ENCODE results near the gene CCBE1. TPM values are rescaled to one million over a fixed set of nuclear protein-coding genes. Genes with fewer than 3 reads are reported as not detected.
"Not testable (repeated sequence)": the region's sequence is repeated elsewhere in the genome, so short reads cannot be mapped to it uniquely, and the experiment has no call there.

The CCBE1 gene
- total and polyA plus RNA-seq, 12 donors = 4.8 to 56.8 (median 26.4) TPM

DNA sequence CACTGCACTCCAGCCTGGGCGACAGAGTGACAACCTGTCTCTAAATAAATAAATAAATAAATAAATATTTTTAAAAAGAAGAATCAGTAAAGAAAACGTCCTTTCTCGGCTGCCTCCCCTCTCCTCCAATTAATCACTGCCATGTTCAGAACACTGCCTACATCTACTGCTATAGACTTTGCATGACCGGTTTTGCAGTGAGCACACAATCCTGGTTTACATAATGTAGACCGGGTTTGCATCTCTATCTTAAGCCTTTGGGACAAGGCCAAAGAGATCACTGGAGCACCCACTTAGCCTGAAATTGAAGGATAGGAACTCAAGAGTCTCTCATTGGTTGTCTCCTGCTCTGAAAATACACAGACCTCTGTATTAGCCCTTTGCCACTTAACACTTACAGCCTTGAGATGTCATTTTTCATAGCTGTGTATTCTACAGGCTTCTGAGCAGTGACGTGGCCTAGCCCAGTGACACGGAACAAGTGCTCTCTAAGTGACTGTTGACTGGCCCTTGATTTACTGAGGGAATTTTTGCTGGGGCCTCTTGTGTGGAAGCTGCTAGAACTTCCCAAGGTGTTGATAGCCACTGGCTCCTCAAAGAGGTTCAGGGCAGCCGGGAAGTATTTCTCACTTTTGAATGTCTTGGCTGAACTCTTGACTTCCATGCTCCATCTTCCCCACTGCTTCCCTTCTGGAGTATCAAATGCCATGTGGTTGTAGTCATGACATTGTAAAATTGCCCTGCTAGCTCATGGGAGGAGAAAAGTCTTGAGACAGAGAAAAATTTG, 45.3 kb upstream of the CCBE1 start:
- H3K9me3 ChIP-seq (replicated peaks in 1 of 3) = peaks cover 0 to 5% (median 0%) of the 10 kb centered on the region in 3 donors
- 69 to 89% (median 82%) methylated on average over 8 of the region's 8 CpGs for WGBS, 4 donors
- TF ChIP-seq, protein P1, sequence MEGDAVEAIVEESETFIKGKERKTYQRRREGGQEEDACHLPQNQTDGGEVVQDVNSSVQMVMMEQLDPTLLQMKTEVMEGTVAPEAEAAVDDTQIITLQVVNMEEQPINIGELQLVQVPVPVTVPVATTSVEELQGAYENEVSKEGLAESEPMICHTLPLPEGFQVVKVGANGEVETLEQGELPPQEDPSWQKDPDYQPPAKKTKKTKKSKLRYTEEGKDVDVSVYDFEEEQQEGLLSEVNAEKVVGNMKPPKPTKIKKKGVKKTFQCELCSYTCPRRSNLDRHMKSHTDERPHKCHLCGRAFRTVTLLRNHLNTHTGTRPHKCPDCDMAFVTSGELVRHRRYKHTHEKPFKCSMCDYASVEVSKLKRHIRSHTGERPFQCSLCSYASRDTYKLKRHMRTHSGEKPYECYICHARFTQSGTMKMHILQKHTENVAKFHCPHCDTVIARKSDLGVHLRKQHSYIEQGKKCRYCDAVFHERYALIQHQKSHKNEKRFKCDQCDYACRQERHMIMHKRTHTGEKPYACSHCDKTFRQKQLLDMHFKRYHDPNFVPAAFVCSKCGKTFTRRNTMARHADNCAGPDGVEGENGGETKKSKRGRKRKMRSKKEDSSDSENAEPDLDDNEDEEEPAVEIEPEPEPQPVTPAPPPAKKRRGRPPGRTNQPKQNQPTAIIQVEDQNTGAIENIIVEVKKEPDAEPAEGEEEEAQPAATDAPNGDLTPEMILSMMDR (IDR thresholded peaks at IDR 0.05) = no peak
- TF ChIP-seq POLR2A (IDR thresholded peaks at IDR 0.05) = no peak
- intact Hi-C loops (cut with DNase I) = no loop called here
- no peaks in the 10 kb centered on the region for H3K4me1 ChIP-seq (replicated peaks in 1 of 2)
- no peaks in the 10 kb centered on the region for H3K27me3 ChIP-seq
- no peak for DNase-seq
- H3K36me3 ChIP-seq (replicated peaks in 1 of 2) = no peaks in the 10 kb centered on the region
- H3K4me3 ChIP-seq = no peak overlapping the region
- H3K27ac ChIP-seq = no peak overlapping the region

DNA sequence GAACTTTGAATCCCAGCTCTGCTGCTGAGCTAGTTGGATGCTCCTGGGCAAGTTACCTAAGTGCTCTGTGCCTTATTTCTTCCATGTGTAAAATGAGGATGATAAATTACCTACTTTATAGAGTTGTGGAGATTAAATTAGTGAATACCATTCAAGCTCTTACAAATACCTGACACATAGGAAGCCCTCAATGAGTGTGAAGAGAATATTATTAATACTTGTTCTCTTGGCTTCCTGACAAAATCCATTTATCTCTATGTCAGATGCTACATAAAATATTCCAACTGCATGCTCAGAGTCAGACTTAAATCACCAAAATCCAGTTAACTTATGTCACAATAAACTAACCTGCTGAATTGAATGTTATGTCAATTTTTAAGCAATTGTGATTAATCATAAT, 42.9 kb upstream of the CCBE1 start:
- intact Hi-C loops (cut with DNase I) = no loop called here
- Histone ChIP-seq H3K27ac (no peak overlapping the region), H3K36me3 (replicated peaks in 1 of 2) (no peaks in the 10 kb centered on the region), H3K4me1 (replicated peaks in 1 of 2) (no peaks in the 10 kb centered on the region), H3K9me3 (replicated peaks in 1 of 3) (peaks cover 0 to 5% (median 0%) of the 10 kb centered on the region in 3 donors), H3K4me3 (no peak overlapping the region), H3K27me3 (no peaks in the 10 kb centered on the region)
- no peak for DNase-seq
- TF ChIP-seq POLR2A (IDR thresholded peaks at IDR 0.05) = no peak
- TF ChIP-seq, protein P1 (IDR thresholded peaks at IDR 0.05) = no peak

DNA sequence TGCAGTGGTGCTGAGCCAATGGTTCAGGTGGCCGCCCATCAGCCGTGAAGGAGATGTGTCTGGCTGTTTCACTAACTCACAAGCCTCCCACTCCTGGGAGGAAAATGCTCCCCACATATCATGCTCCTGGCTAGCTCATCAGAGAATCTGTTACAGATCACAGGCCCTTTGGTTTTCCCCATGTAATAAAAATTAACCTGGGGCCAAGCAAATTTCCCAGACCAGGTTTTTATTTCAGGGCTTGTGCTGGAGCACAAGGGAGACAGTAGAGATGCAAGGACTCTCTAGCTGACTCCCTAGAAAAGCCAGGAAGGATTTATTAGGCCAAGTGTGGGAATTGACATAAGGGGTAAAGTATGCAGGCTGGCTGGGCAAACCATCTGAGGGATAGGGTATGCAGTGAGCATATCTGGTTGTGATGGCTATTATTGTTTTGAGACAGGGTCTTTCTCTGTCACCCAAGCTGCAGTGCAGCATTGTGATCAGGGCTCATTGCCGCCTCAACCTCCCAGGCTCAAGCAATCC, 40.6 kb upstream of the CCBE1 start:
- intact Hi-C loops (cut with DNase I) = no loop called here
- TF ChIP-seq, protein P1 (IDR thresholded peaks at IDR 0.05) = no peak
- no peak for TF ChIP-seq POLR2A (IDR thresholded peaks at IDR 0.05)
- Histone ChIP-seq H3K4me3 (no peak overlapping the region), H3K9me3 (replicated peaks in 1 of 3) (peaks cover 0 to 5% (median 0%) of the 10 kb centered on the region in 3 donors), H3K27me3 (no peaks in the 10 kb centered on the region), H3K36me3 (replicated peaks in 1 of 2) (no peaks in the 10 kb centered on the region), H3K27ac (no peak overlapping the region), H3K4me1 (replicated peaks in 1 of 2) (no peaks in the 10 kb centered on the region)
- WGBS, 4 donors = 91 to 98% (median 93%) methylated on average over 3 of the region's 3 CpGs
- DNase-seq = no peak

DNA sequence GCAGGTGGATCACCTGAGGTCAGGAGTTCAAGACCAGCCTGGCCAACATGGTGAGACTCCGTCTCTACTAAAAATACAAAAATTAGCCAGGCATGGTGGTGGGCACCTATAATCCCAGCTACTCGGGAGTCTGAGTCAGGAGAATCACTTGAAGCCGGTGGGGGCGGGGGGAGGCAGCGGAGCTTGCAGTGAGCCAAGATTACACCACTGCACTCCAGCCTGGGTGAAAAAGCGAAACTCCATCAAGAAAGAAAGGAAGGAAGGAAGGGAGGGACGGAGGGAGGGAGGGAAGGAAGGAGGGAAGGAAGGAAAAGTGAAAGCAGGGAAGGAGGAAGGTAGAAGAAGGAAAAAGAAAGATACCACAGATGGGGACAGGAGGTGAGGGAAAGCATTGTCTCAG, 40.1 kb upstream of the CCBE1 start:
- H3K27me3 ChIP-seq; H3K4me1 ChIP-seq (replicated peaks in 1 of 2); H3K27ac ChIP-seq; H3K36me3 ChIP-seq (replicated peaks in 1 of 2); H3K4me3 ChIP-seq; H3K9me3 ChIP-seq (replicated peaks in 1 of 3); DNase-seq; intact Hi-C loops (cut with DNase I): not testable (repeated sequence)
- WGBS, 4 donors = 93 to 94% (median 93%) methylated on average over 7 of the region's 7 CpGs

DNA sequence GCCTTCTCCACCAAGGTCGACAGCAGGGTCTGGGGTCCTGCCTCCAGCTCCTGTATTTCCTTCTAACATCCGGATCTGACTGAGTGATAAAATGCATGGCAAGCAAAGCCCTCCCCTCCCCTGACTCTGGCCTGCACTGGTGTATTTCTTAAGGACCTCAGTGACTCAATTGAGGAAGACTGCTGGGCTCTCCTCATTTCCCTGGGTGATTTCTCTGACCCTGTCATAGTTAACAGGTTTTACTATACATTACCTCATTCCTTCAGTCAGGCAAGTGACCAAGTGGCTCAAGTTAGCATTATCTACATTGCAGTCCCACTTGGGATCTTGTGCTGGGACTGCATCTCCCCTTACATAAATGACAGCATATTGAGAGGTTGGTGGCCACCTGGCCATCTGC, 38.8 kb upstream of the CCBE1 start:
- Histone ChIP-seq H3K36me3 (replicated peaks in 1 of 2) (no peaks in the 10 kb centered on the region), H3K27ac (no peak overlapping the region), H3K4me3 (no peak overlapping the region), H3K27me3 (no peaks in the 10 kb centered on the region), H3K9me3 (replicated peaks in 1 of 3) (peaks cover 0 to 5% (median 0%) of the 10 kb centered on the region in 3 donors), H3K4me1 (replicated peaks in 1 of 2) (no peaks in the 10 kb centered on the region)
- WGBS, 4 donors = 70 to 94% (median 79%) methylated on average over 2 of the region's 2 CpGs
- no peak for TF ChIP-seq POLR2A (IDR thresholded peaks at IDR 0.05)
- TF ChIP-seq, protein P1 (IDR thresholded peaks at IDR 0.05) = no peak
- intact Hi-C loops (cut with DNase I) = no loop called here
- no peak for DNase-seq

Data from adrenal gland (tissue), 12 donors.